ENCODE measurements around the gene PRR14L.
"Not testable (repeated sequence)": the region's sequence is repeated elsewhere in the genome, so short reads cannot be mapped to it uniquely, and the experiment has no call there.

The PRR14L gene

GRCh38 chr22:31740314-31740713 lies 9.6 kb downstream of the PRR14L start:
- DNase-seq (ENCODE audit: low read depth), result not testable (repeated sequence)

GRCh38 chr22:31739795-31740201 lies 10.1 kb downstream of the PRR14L start:
- DNase-seq (ENCODE audit: low read depth), result peak; percentile 40

GRCh38 chr22:31738566-31738965 lies 11.4 kb downstream of the PRR14L start:
- DNase-seq (ENCODE audit: low read depth), result no peak

GRCh38 chr22:31737932-31738331 lies 12.0 kb downstream of the PRR14L start:
- DNase-seq (ENCODE audit: low read depth), result no peak

- DNase-seq (ENCODE audit: low read depth), result no peak
Measured at GRCh38 chr22:31736458-31736857, 13.5 kb downstream of the PRR14L start.

GRCh38 chr22:31734512-31734911 lies 15.4 kb downstream of the PRR14L start:
- DNase-seq (ENCODE audit: low read depth), result peak; percentile 85

GRCh38 chr22:31733580-31734079 lies 16.3 kb downstream of the PRR14L start:
- DNase-seq (ENCODE audit: low read depth), result no peak

- DNase-seq (ENCODE audit: low read depth), result no peak
Measured at GRCh38 chr22:31732089-31732829, 17.7 kb downstream of the PRR14L start.

GRCh38 chr22:31730344-31730711 lies 19.6 kb downstream of the PRR14L start:
- DNase-seq (ENCODE audit: low read depth), result no peak

GRCh38 chr22:31728857-31729256 lies 21.1 kb downstream of the PRR14L start:
- no peak for DNase-seq (ENCODE audit: low read depth)

GRCh38 chr22:31726692-31727091 lies 23.2 kb downstream of the PRR14L start:
- DNase-seq (ENCODE audit: low read depth), result no peak

GRCh38 chr22:31723723-31724122 lies 26.2 kb downstream of the PRR14L start:
- no peak for DNase-seq (ENCODE audit: low read depth)

GRCh38 chr22:31719850-31720471 lies 30.0 kb downstream of the PRR14L start:
- no peak for DNase-seq (ENCODE audit: low read depth)

- DNase-seq (ENCODE audit: low read depth), result no peak
Measured at GRCh38 chr22:31715147-31715778, 34.7 kb downstream of the PRR14L start.

- peak; percentile 44 for DNase-seq (ENCODE audit: low read depth)
Measured at GRCh38 chr22:31711226-31711625, 38.7 kb downstream of the PRR14L start.

- DNase-seq (ENCODE audit: low read depth), result no peak
Measured at GRCh38 chr22:31707519-31707918, 42.4 kb downstream of the PRR14L start.

- peak; percentile 49 for DNase-seq (ENCODE audit: low read depth)
Measured at GRCh38 chr22:31695423-31695822, 54.5 kb downstream of the PRR14L start.

- not testable (repeated sequence) for DNase-seq (ENCODE audit: low read depth)
Measured at GRCh38 chr22:31694046-31694445, 55.9 kb downstream of the PRR14L start.

- peak; percentile 85 for DNase-seq (ENCODE audit: low read depth)
Measured at GRCh38 chr22:31692186-31692886, 57.6 kb downstream of the PRR14L start.

- DNase-seq (ENCODE audit: low read depth), result no peak
Measured at GRCh38 chr22:31691408-31691807, 58.5 kb downstream of the PRR14L start.

- peak; percentile 7 for DNase-seq (ENCODE audit: low read depth)
Measured at GRCh38 chr22:31683181-31684105, 66.5 kb downstream of the PRR14L start.

Measured in iris pigment epithelial cell (primary cell).